ENCODE data around the gene NTF4.
"Not testable (repeated sequence)": the region's sequence is repeated elsewhere in the genome, so short reads cannot be mapped to it uniquely, and the experiment has no call there.

NTF4 gene

GRCh38 chr19:49084206-49085019, 19.8 kb upstream of the NTF4 start:
- TF ChIP-seq, protein P1, sequence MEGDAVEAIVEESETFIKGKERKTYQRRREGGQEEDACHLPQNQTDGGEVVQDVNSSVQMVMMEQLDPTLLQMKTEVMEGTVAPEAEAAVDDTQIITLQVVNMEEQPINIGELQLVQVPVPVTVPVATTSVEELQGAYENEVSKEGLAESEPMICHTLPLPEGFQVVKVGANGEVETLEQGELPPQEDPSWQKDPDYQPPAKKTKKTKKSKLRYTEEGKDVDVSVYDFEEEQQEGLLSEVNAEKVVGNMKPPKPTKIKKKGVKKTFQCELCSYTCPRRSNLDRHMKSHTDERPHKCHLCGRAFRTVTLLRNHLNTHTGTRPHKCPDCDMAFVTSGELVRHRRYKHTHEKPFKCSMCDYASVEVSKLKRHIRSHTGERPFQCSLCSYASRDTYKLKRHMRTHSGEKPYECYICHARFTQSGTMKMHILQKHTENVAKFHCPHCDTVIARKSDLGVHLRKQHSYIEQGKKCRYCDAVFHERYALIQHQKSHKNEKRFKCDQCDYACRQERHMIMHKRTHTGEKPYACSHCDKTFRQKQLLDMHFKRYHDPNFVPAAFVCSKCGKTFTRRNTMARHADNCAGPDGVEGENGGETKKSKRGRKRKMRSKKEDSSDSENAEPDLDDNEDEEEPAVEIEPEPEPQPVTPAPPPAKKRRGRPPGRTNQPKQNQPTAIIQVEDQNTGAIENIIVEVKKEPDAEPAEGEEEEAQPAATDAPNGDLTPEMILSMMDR (IDR thresholded peaks at IDR 0.05) = no peak
- no peaks in the 10 kb centered on the region for H3K36me3 ChIP-seq (ENCODE audit: control insufficient read depth, insufficient read depth, low read length)
- peak overlapping the region; percentile 90 for H3K4me2 ChIP-seq (ENCODE audit: low read length)
- peak overlapping the region; percentile 88 for H3K27ac ChIP-seq
- H3K9ac ChIP-seq = no peak overlapping the region
- no peaks in the 10 kb centered on the region for H3K27me3 ChIP-seq (ENCODE audit: control insufficient read depth, insufficient read depth, low read length)
- peaks cover 11% of the 10 kb centered on the region for H3K4me1 ChIP-seq
- H3K4me3 ChIP-seq (ENCODE audit: low read depth, low read length) = peak overlapping the region; percentile 81
- H3K79me2 ChIP-seq = peaks cover 33% of the 10 kb centered on the region
- H3K9me3 ChIP-seq (ENCODE audit: control insufficient read depth, low read length) = no peaks in the 10 kb centered on the region
- peak overlapping the region; percentile 100 for H2AFZ ChIP-seq

- Histone ChIP-seq H3K4me3 (ENCODE audit: low read depth, low read length) (no peak overlapping the region), H3K79me2 (peaks cover 9% of the 10 kb centered on the region), H3K36me3 (ENCODE audit: control insufficient read depth, insufficient read depth, low read length) (no peaks in the 10 kb centered on the region), H3K27me3 (ENCODE audit: control insufficient read depth, insufficient read depth, low read length) (no peaks in the 10 kb centered on the region), H3K4me1 (peaks cover 3% of the 10 kb centered on the region), H3K4me2 (ENCODE audit: low read length) (no peak overlapping the region), H3K9me3 (ENCODE audit: control insufficient read depth, low read length) (no peaks in the 10 kb centered on the region), H3K27ac (no peak overlapping the region), H2AFZ (no peak overlapping the region), H3K9ac (no peak overlapping the region)
- TF ChIP-seq, protein P1 (IDR thresholded peaks at IDR 0.05) = no peak
These were observed 16.7 kb upstream of the NTF4 start for GRCh38 chr19:49081273-49081672.

- H2AFZ ChIP-seq = no peak overlapping the region
- H3K9me3 ChIP-seq (ENCODE audit: control insufficient read depth, low read length) = no peaks in the 10 kb centered on the region
- peaks cover under 1% of the 10 kb centered on the region for H3K79me2 ChIP-seq
- no peak overlapping the region for H3K4me2 ChIP-seq (ENCODE audit: low read length)
- H3K9ac ChIP-seq = no peak overlapping the region
- H3K4me1 ChIP-seq = peaks cover 3% of the 10 kb centered on the region
- no peaks in the 10 kb centered on the region for H3K36me3 ChIP-seq (ENCODE audit: control insufficient read depth, insufficient read depth, low read length)
- H3K27me3 ChIP-seq (ENCODE audit: control insufficient read depth, insufficient read depth, low read length) = no peaks in the 10 kb centered on the region
- TF ChIP-seq, protein P1 (IDR thresholded peaks at IDR 0.05) = no peak
- no peak overlapping the region for H3K4me3 ChIP-seq (ENCODE audit: low read depth, low read length)
- no peak overlapping the region for H3K27ac ChIP-seq
These were observed 15.8 kb upstream of the NTF4 start for GRCh38 chr19:49080392-49080791.

DNA sequence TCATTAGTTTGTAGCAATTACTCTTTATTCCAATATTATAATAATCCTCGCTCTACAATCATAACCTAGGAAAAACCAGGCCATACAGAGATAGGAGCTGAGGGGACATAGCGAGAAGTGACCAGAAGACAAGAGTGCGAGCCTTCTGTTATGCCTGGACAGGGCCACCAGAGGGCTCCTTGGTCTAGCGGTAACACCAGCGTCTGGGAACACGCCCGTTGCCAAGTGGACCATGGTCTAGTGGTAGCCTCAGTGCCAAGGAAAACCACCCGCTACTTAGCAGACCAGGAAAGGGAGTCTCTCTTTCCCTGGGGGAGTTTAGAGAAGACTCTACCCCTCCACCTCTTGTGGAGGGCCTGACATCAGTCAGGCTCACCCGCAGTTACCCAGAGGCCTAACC, 10.3 kb upstream of the NTF4 start:
- not testable (repeated sequence) for H3K9me3 ChIP-seq (ENCODE audit: control insufficient read depth, low read length)

More for the DNA sequence above, 10.3 kb upstream of the NTF4 start:
- not testable (repeated sequence) for H3K36me3 ChIP-seq (ENCODE audit: control insufficient read depth, insufficient read depth, low read length); H3K27ac ChIP-seq; H3K27me3 ChIP-seq (ENCODE audit: control insufficient read depth, insufficient read depth, low read length); H3K79me2 ChIP-seq; H2AFZ ChIP-seq; H3K4me1 ChIP-seq; H3K9ac ChIP-seq; H3K4me2 ChIP-seq (ENCODE audit: low read length); H3K4me3 ChIP-seq (ENCODE audit: low read depth, low read length)
- TF ChIP-seq, protein P1 (IDR thresholded peaks at IDR 0.05) = peak; percentile 73

All from parathyroid adenoma (tissue), 2 donors.